NCI-H526 (cell line): ENCODE data around the gene POLG.

Experiments used
- DNase-seq, 2 experiments: peaks; one replicate each; lab custom pipeline; 2025; lab: John Stamatoyannopoulos, UW

Gene POLG

GRCh38 chr15:89370120-89370977, 35.7 kb upstream of the POLG start:
- no peak for DNase-seq

GRCh38 chr15:89369341-89369947, 34.8 kb upstream of the POLG start:
- DNase-seq = no peak

- peak in 1 of 2 experiments; percentile 50 for DNase-seq
Measured at GRCh38 chr15:89368566-89369223, 34.1 kb upstream of the POLG start.

GRCh38 chr15:89367485-89368451, 33.1 kb upstream of the POLG start:
- DNase-seq = peak; percentile 76 to 94

- DNase-seq = no peak
Measured at GRCh38 chr15:89366656-89367393, 32.2 kb upstream of the POLG start.

GRCh38 chr15:89365462-89366065, 30.9 kb upstream of the POLG start:
- DNase-seq = no peak

GRCh38 chr15:89364741-89365450, 30.3 kb upstream of the POLG start:
- no peak for DNase-seq

GRCh38 chr15:89364341-89364740, 29.7 kb upstream of the POLG start:
- peak in 1 of 2 experiments; percentile 38 for DNase-seq

- no peak for DNase-seq
Measured at GRCh38 chr15:89363770-89364169, 29.1 kb upstream of the POLG start.

GRCh38 chr15:89363133-89363532, 28.5 kb upstream of the POLG start:
- no peak for DNase-seq

GRCh38 chr15:89362203-89363101, 27.8 kb upstream of the POLG start:
- peak; percentile 50 to 88 for DNase-seq

GRCh38 chr15:89361451-89362202, 27.0 kb upstream of the POLG start:
- peak; percentile 50 to 75 for DNase-seq

GRCh38 chr15:89360294-89360971, 25.8 kb upstream of the POLG start:
- no peak for DNase-seq

- DNase-seq = no peak
Measured at GRCh38 chr15:89359471-89360293, 25.1 kb upstream of the POLG start.

- DNase-seq = peak; percentile 74 to 91
Measured at GRCh38 chr15:89358755-89359439, 24.3 kb upstream of the POLG start.

- no peak for DNase-seq
Measured at GRCh38 chr15:89358435-89358754, 23.8 kb upstream of the POLG start.
